Stimulated activated CD8-positive, alpha-beta memory T cell treated with anti-CD3 and anti-CD28 coated beads, Interleukin-15, amount 100 ng/mL, for 4 hours (primary cell): ENCODE measurements around the gene TSPAN10.
"Not testable (repeated sequence)": the region's sequence is repeated elsewhere in the genome, so short reads cannot be mapped to it uniquely, and the experiment has no call there.

Experiments used
- DNase-seq, 2 donors: peaks; one replicate each; pipeline ENCODE4 v3.0.0-alpha.2; 2020; ENCODE audit warnings: low read depth in 2 of 2

Gene TSPAN10

GRCh38 chr17:81662002-81662401, 25.0 kb downstream of the TSPAN10 start:
- no peak for DNase-seq

- DNase-seq = no peak
Measured at GRCh38 chr17:81664051-81664470, 27.1 kb downstream of the TSPAN10 start.

- DNase-seq = no peak
Measured at GRCh38 chr17:81665205-81666091, 28.5 kb downstream of the TSPAN10 start.

GRCh38 chr17:81666092-81666341, 29.0 kb downstream of the TSPAN10 start:
- no peak for DNase-seq

- DNase-seq = peak; percentile 82 to 84
Measured at GRCh38 chr17:81666342-81667191, 29.6 kb downstream of the TSPAN10 start, which contains the start of the genes CCDC137 and OXLD1. TSS of gene CCDC137 (plus strand) at chr17:81666737. CDS start at chr17:81666767, 30 bp downstream. TSS of gene OXLD1 (minus strand) at chr17:81666605. CDS start at chr17:81666577, 28 bp downstream.

GRCh38 chr17:81667754-81668153, 30.8 kb downstream of the TSPAN10 start:
- DNase-seq = no peak

GRCh38 chr17:81672504-81672903, 35.5 kb downstream of the TSPAN10 start:
- no peak for DNase-seq

GRCh38 chr17:81672954-81673353, 36.0 kb downstream of the TSPAN10 start:
- no peak for DNase-seq

- DNase-seq = no peak
Measured at GRCh38 chr17:81673561-81674258, 36.7 kb downstream of the TSPAN10 start.

GRCh38 chr17:81675515-81676221, 38.7 kb downstream of the TSPAN10 start:
- DNase-seq = not testable (repeated sequence)

GRCh38 chr17:81676906-81677305, 39.9 kb downstream of the TSPAN10 start:
- no peak for DNase-seq

- no peak for DNase-seq
Measured at GRCh38 chr17:81680150-81680549, 43.2 kb downstream of the TSPAN10 start.

GRCh38 chr17:81681672-81682071, 44.7 kb downstream of the TSPAN10 start:
- no peak for DNase-seq

GRCh38 chr17:81682565-81683207, 45.7 kb downstream of the TSPAN10 start:
- DNase-seq = no peak

- DNase-seq = no peak
Measured at GRCh38 chr17:81683208-81683583, 46.2 kb downstream of the TSPAN10 start.

- DNase-seq = peak; percentile 92 to 96
Measured at GRCh38 chr17:81683584-81684441, 46.8 kb downstream of the TSPAN10 start, which contains the start of the genes ARL16 and HGS. TSS of gene ARL16 (minus strand) at chr17:81683797. CDS start at chr17:81683753, 44 bp downstream. TSS of gene HGS (plus strand) at chr17:81684011. CDS start at chr17:81684067, 56 bp downstream.

GRCh38 chr17:81684442-81684911, 47.5 kb downstream of the TSPAN10 start:
- DNase-seq = no peak

GRCh38 chr17:81685108-81685507, 48.1 kb downstream of the TSPAN10 start:
- DNase-seq = peak in 1 of 2 donors; percentile 34

- no peak for DNase-seq
Measured at GRCh38 chr17:81686614-81687013, 49.6 kb downstream of the TSPAN10 start.
